ENCODE data around the gene HDC.

Gene HDC

GRCh38 chr15:50265620-50266019 lies at the start of gene HDC:
TSS of gene HDC (minus strand) at chr15:50265726. CDS start at chr15:50265623, 103 bp downstream.
- no peak for DNase-seq

GRCh38 chr15:50312636-50313035 lies 47.1 kb upstream of the HDC start:
- DNase-seq = no peak

DNA sequence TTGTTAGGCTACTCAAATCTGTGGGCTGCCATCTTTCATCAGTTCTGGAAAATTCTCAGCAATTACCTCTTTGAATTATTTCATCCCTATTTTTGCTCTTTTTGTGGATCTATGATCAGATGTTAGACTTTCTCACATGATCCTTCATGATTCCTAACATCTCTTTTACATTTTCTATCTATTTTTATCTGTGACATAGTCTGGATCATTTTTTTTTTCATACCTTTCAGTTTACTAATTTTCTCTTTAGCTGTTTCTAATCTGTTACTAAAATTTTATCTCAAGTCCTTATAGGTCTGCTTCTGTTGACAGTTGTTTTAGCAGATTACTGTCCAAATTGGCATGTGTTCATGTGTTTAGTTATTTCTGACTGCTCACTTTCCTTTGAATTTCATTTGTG lies 42.3 kb upstream of the HDC start:
- no peak for DNase-seq

- peak; percentile 32 for DNase-seq
Observed at GRCh38 chr15:50304836-50305235, 39.3 kb upstream of the HDC start.

DNA sequence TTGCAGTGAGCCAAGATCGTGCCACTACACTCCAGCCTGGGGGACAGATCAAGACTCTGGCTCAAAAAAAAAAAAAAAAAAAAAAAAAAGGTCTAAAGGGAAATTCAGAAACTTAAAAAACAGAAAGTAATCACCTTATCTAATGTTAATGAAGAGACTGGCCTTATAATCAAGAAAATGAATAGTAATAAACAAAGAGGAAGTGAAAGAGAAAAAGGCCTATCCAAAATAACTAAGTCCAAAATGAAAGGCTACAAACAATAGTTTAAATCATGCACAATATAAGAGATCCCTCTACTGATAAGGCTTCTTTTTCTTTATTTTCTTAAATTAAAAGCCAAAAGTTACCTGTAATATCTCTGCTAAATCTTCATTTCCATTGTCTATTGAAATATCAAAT lies 37.1 kb upstream of the HDC start:
- DNase-seq = no peak

- no peak for DNase-seq
Observed at GRCh38 chr15:50298340-50298739, 32.8 kb upstream of the HDC start.

DNA sequence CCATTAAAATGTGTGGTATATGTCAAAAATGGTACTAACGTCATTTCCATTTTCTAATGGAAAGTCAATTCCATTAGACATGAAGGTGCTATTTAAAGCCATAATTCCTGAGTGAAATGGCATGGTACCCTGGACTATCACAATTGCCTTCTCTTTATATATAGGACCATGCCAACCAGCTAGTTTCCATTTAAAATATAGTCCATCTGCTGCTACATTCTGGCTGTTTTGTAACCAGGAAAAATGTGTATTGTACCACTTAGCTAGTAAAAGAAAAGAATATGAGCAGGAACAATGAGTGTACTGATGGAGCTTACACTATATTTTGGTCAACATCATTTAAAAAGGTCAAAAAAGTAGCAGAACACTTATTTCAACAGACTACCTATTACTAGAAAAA lies 30.4 kb upstream of the HDC start:
- no peak for DNase-seq

- DNase-seq = no peak
Observed at GRCh38 chr15:50289749-50290148, 24.2 kb upstream of the HDC start.

DNA sequence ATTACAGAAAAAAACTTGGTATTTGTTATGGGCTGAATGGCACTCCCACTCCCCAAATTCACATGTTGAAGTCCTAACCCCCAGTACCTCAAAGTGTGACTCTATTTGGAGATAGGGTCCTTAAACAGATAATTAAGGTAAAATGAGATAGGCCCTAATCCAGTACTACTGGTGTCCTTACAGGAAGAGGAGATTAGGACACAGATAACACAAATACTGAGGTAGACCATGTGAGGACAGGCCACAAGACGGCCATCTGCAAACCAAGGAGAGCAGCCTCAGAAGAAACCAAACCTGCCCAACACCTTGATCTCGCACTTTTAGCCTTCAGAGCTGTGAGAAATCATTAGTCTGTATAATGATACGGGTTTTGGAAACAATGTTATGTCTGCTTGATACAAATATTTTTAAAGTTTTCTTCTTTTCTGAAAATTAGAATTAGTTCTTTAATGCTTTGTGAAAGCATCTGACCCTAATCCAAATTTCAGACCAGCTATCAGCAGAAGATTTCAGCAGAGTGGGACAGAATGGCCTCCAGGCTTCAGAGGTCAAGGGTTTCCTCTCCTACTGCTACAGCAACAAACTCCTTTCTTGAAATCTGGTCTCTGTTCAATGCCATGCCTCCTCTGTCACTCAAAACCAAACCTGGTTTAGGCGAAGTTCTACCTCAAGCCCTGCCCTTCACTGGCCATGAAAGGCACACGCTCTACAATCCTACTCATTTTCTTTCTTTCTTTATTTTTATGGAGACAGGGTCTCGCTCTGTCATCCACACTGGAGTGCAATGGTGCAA lies 22.0 kb upstream of the HDC start:
- DNase-seq = no peak

DNA sequence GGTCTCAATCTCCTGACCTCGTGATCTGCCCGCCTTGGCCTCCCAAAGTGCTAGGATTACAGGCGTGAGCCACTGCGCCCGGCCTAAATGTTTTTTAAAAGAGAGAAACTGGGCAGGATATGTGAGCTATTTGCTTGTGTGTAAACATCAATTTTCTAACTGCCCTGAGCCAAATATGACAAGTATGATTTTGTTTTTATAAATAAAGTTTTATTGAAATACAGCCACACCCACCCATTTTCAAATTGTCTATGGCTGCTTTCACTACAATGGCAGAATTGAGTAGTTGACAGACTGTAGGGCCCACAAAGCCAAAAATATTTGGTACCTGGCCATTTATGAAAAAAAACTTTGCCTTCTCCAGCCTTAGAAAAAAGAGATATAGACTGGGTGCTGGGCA lies 15.9 kb upstream of the HDC start:
- no peak for DNase-seq

DNA sequence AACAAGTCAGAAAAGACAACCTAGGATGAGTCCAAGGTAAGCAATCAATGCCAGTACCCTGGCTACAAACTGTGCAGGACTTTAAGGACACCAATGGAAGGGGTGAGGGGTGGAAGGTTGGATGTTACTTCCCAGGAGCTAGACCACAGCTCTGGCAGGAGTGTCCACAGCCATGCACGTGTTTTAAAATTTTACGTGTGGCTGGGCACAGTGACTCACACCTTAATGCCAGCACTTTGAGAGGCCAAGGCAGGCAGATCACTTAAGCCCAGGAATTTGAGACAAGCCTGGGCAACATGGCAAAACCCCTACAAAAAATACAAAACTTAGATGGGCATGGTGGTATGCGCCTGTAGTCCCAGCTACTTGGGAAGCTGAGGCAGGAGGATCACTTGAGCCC lies 14.7 kb upstream of the HDC start:
- no peak for DNase-seq

GRCh38 chr15:50278496-50278895 lies 13.0 kb upstream of the HDC start:
- DNase-seq = no peak

DNA sequence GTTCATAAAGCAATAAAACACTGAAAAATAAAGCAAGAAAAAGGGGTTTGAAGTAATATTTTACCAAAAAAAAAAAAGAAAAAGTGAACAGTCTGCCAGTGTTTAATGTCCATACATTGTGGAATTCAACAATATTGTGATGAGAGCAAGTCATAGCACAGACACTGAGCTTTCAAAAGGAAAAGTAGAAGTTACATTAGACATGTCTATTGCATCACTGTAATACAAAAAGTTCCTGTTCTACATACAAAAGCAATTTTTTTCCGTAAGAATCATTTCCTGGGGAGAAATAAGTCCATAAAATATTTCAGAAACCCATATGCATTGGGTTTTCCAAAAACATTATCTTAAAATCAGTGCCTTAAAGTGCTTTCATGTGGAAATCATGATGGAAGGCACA lies 11.8 kb upstream of the HDC start:
- no peak for DNase-seq

DNA sequence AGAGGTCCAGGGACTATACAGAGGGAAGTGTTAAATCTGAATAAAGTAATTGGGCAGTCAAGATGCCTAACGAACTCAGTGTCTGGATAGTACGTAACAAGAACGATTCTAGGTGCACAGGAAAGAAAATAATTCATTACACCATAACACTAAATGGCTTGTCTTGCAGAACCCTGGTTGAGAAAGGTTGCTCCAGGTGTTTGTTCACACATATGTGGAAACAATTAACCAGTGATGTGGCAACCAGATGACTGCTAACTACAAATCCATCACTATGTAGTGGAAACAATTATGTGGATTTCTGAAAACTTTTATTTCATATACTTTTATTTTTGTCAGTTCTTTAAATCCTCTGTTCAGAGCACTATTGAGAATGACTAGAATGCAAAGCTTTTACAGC lies 10.4 kb upstream of the HDC start:
- DNase-seq = no peak

DNA sequence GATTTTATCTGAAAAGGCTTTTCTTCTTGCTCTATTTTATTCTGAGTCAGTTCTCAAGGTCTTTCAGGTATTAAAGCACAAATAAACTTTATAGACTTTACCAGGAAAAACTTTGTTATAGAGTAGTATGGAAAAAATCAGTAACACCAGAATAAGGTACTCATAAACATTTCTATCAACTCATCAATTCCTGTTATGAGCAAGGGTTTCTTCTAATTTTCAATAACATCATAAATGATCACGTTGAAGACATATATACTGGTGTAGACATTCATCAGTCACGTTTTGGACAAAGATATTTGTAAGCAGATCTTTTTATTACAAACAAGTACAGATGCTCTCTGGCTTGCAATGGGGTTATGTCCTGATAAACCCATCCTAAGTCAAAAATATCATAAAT lies 9.6 kb upstream of the HDC start:
- no peak for DNase-seq

- DNase-seq = no peak
Observed at GRCh38 chr15:50267577-50267976, 2.1 kb upstream of the HDC start.

- no peak for DNase-seq
Observed at GRCh38 chr15:50262533-50262932, 3.0 kb downstream of the HDC start.

GRCh38 chr15:50261981-50262380 lies 3.5 kb downstream of the HDC start:
- no peak for DNase-seq

DNA sequence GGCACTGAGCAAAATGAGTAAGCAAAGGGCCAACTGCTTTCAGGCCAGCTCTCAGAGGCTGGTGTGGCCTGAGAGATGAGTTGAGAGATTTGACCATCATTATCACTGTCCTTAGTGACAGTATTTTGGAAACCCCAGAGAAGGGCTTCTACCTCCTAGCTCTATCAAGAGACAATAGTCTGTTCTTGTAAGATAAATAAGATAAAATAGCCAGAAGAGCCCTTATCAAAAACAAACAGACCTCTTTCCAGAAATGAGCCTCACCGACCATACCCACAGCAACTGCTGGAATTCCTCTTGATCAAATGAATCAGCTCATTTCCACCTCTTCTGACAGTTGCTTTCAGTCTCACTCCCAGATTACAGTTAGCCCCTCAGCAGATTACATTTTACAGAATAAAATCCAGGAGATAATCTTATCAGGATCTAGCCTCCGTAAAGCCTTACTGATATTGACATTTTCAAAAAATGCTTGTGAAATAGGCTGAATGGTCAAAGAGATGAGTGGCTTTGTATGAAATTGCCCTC lies 4.5 kb downstream of the HDC start:
- no peak for DNase-seq

GRCh38 chr15:50259276-50259675 lies 6.2 kb downstream of the HDC start:
- DNase-seq = no peak

DNA sequence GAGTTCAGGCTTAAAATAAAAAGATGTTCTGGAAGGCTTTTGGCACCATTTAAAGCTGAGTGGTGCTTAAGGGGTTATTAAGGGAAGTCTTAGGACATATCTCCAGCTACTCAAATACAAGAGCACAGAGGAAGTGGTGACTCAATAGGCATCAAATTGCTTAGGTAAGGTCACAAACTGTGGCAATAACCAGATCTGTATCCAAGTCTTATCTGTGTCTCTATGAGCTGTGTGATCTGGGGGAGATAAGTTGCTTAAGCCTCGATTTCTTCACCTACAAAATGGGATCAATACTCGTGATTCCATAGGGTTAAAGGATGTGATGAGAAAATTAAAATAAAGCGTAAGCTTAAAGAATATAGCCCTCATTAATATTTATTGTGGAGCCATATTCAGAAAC lies 7.6 kb downstream of the HDC start:
- DNase-seq = peak; percentile 17

DNA sequence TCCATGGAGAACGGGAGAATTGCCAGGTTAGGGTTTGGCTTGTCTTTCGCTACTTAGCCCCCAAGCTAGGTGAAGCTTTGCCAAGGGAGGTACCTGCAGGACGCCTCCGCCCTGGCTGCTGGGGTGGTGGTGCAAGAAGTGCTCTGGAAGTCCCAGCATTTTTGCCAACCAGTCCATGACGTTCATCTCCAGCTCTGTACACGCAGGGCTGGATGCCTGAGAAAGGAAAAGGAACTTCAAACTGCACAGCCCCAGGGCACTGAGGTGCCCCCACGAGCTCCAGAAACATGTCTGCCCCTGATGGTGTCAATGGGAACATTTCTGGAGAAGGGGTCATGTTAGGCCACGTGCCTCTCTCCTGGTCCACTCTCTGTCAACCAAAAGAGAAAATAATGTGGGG lies 8.2 kb downstream of the HDC start:
- no peak for DNase-seq

DNA sequence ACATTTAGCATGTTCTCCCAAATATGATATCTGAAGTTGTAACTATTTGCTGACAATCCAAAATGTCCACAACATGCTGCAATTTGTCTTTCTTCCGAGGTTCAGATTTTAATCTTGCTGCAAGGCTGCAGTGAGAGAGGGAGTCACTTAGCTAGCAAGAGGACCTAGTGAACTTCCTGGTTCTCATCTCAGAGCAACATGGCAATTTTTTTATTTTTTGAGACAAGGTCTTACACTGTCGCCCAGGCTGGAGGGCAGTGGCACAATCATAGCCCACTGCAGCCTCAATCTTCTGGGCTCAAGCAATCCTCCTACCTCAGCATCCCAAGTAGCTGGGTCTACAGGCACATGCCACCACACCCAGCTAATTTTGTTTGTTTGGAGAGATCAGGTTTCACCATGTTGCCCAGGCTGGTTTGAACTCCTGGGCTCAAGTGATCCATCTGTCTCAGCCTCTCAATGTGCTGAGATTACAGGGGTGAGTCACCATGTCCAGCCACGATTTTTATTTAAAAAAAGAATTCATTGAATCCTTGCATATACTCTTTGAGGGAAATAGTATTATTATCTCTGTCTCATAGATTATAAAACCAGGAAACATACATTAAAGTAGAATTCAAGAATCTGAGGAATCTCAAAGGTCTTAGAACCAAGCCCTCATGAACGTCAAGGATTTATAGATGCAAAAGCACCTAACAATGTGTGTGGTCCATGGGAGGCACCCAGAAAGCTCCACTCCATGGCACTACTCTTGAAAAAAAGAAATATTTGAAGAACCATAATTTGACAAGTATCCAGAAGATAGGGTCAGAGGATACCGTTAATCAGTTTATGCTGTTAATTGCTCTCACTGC lies 9.1 kb downstream of the HDC start:
- peak; percentile 54 for DNase-seq

DNA sequence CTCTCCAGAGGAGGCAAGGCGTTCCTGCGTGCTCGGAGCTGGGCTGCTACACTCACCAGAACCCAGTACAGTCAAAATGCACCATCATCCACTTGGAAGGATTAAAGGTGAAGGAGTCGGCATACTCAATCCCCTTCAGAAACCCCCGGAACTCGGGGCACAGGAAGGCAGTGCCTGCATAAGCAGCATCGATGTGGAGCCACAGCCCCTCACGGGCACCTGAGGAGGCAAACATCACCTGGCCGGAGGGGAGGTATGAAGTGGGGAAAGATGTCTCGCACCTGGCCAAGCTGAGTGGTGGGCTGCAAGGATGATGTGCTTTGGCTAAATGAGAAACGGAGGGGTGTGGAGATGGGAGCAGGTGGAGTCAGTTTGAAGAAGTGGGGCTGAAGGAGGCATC lies 13.0 kb downstream of the HDC start:
- DNase-seq = no peak

Measured in fibroblast of upper back skin (primary cell).